NCI-H128 (cell line): ENCODE results near the gene TPRN.
"Not testable (repeated sequence)": the region's sequence is repeated elsewhere in the genome, so short reads cannot be mapped to it uniquely, and the experiment has no call there.

Experiments
- DNase-seq: peaks from one replicate; lab custom pipeline; 2025; ENCODE audit not compliant: unreplicated experiment; lab: John Stamatoyannopoulos, UW

Gene TPRN

GRCh38 chr9:137200311-137201204 lies at the start of gene TPRN:
TSS of gene TPRN (minus strand) at chr9:137200741. CDS start at chr9:137200711, 30 bp downstream.
- DNase-seq: peak; percentile 99

GRCh38 chr9:137247916-137248175 lies 47.3 kb upstream of the TPRN start:
- DNase-seq: no peak

- DNase-seq: peak; percentile 7
Measured at GRCh38 chr9:137247135-137247915, 46.8 kb upstream of the TPRN start.

GRCh38 chr9:137245450-137246421 lies 45.2 kb upstream of the TPRN start:
- no peak for DNase-seq

GRCh38 chr9:137244486-137245449 lies 44.2 kb upstream of the TPRN start:
- DNase-seq: peak; percentile 34

- no peak for DNase-seq
Measured at GRCh38 chr9:137243626-137244485, 43.3 kb upstream of the TPRN start.

- not testable (repeated sequence) for DNase-seq
Measured at GRCh38 chr9:137243266-137243625, 42.7 kb upstream of the TPRN start.

GRCh38 chr9:137242269-137243203 lies 42.0 kb upstream of the TPRN start:
- no peak for DNase-seq

- DNase-seq: no peak
Measured at GRCh38 chr9:137241490-137242268, 41.1 kb upstream of the TPRN start.

- DNase-seq: peak; percentile 99
Measured at GRCh38 chr9:137240841-137241489, 40.4 kb upstream of the TPRN start, which contains the start of gene TUBB4B. TSS of gene TUBB4B (plus strand) at chr9:137241287. CDS start at chr9:137241361, 74 bp downstream.

GRCh38 chr9:137240318-137240840 lies 39.8 kb upstream of the TPRN start:
- DNase-seq: peak; percentile 49

GRCh38 chr9:137239541-137240200 lies 39.1 kb upstream of the TPRN start:
- not testable (repeated sequence) for DNase-seq

- DNase-seq: no peak
Measured at GRCh38 chr9:137237759-137238726, 37.5 kb upstream of the TPRN start.

GRCh38 chr9:137236936-137237421 lies 36.4 kb upstream of the TPRN start:
- DNase-seq: peak; percentile 31
